Chondrocyte (in vitro differentiated cells): ENCODE results near the gene HLA-C. TPM values are rescaled to one million over a fixed set of nuclear protein-coding genes. Genes with fewer than 3 reads are reported as not detected.
"Not testable (repeated sequence)": the region's sequence is repeated elsewhere in the genome, so short reads cannot be mapped to it uniquely, and the experiment has no call there.

Experiments
- DNase-seq: peaks from one replicate; pipeline ENCODE4 v3.0.0; 2021; ENCODE audit warnings: mixed read lengths, low spot score
- H3K27ac Mint-ChIP-seq: one replicate; pipeline ENCODE4 v1.8.0; 2021; ENCODE audit warnings: mild to moderate bottlenecking, moderate library complexity, mixed read lengths; ENCODE audit not compliant: unreplicated experiment
- H3K27me3 Mint-ChIP-seq: 2 replicates; pipeline ENCODE4 v1.8.0; 2021; ENCODE audit warnings: low read depth, mixed read lengths
- H3K36me3 Mint-ChIP-seq: 2 replicates; pipeline ENCODE4 v1.8.0; 2021; ENCODE audit warnings: low read depth, mixed read lengths
- H3K4me1 Mint-ChIP-seq: 2 replicates; pipeline ENCODE4 v1.8.0; 2021; ENCODE audit warnings: low read depth, mild to moderate bottlenecking, mixed read lengths
- H3K4me3 Mint-ChIP-seq: one replicate; pipeline ENCODE4 v1.8.0; 2021; ENCODE audit warnings: mild to moderate bottlenecking, moderate library complexity, mixed read lengths; ENCODE audit not compliant: unreplicated experiment
- H3K9me3 Mint-ChIP-seq: 2 replicates; pipeline ENCODE4 v1.8.0; 2021; ENCODE audit warnings: low read depth, mixed read lengths
- CTCF ChIP-seq: fragments of 200-600 bp; sonication (generic); IDR thresholded peaks from 2 replicates; pipeline ENCODE4 v1.5.0; 2021; ENCODE audit warnings: antibody characterized with exemption, mild to moderate bottlenecking, moderate library complexity
- total RNA-seq: library from RNA; stranded (reverse); gene quantifications from 3 replicates; pipeline ENCODE4 v1.2.1, GENCODE V29; 2021

Gene HLA-C
- total RNA-seq, 1 donor from 2014 or later = 176 TPM

GRCh38 chr6:31249184-31249583, 22.7 kb downstream of the HLA-C start:
- no peak overlapping the region for H3K4me3 Mint-ChIP-seq
- no peak for TF ChIP-seq CTCF
- H3K27ac Mint-ChIP-seq = no peak overlapping the region
- H3K27me3 Mint-ChIP-seq = peaks cover 42% of the 10 kb centered on the region
- peaks cover 28% of the 10 kb centered on the region for H3K9me3 Mint-ChIP-seq
- peaks cover 7% of the 10 kb centered on the region for H3K36me3 Mint-ChIP-seq
- DNase-seq = no peak
- peaks cover 7% of the 10 kb centered on the region for H3K4me1 Mint-ChIP-seq

GRCh38 chr6:31247813-31248212, 24.1 kb downstream of the HLA-C start:
- H3K4me1 Mint-ChIP-seq = peaks cover 7% of the 10 kb centered on the region
- H3K27ac Mint-ChIP-seq = no peak overlapping the region
- peaks cover 39% of the 10 kb centered on the region for H3K27me3 Mint-ChIP-seq
- H3K9me3 Mint-ChIP-seq = peaks cover 28% of the 10 kb centered on the region
- no peak for DNase-seq
- no peak overlapping the region for H3K4me3 Mint-ChIP-seq
- peaks cover 7% of the 10 kb centered on the region for H3K36me3 Mint-ChIP-seq
- TF ChIP-seq CTCF = no peak

DNA sequence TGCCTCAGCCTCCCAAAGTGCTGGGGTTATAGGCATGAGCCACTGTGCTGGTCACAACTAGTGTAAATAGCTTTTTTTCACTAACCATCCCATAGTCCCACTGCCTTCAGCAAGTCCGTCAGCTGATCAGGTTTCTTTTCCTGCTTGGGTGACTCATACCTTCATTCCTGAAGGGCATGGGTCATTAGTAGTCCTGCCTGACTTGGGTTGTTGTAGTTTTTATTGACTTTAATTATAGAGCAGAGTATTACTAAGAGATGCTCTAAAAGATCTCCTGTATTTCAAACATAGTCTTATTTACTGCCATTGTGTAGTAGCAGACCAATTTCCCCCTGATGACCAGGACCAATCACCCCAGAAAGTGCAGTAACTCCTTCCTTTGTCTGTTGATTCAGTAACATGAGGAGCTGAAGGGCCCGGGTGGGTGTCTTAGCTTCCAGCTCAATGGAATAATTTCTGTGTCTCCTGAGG, 25.8 kb downstream of the HLA-C start:
- no peak overlapping the region for H3K27ac Mint-ChIP-seq
- H3K4me3 Mint-ChIP-seq = no peak overlapping the region
- no peak for DNase-seq
- H3K27me3 Mint-ChIP-seq = peaks cover 29% of the 10 kb centered on the region
- peaks cover 7% of the 10 kb centered on the region for H3K4me1 Mint-ChIP-seq
- no peak for TF ChIP-seq CTCF
- H3K36me3 Mint-ChIP-seq = peaks cover 7% of the 10 kb centered on the region
- H3K9me3 Mint-ChIP-seq = peaks cover 28% of the 10 kb centered on the region

DNA sequence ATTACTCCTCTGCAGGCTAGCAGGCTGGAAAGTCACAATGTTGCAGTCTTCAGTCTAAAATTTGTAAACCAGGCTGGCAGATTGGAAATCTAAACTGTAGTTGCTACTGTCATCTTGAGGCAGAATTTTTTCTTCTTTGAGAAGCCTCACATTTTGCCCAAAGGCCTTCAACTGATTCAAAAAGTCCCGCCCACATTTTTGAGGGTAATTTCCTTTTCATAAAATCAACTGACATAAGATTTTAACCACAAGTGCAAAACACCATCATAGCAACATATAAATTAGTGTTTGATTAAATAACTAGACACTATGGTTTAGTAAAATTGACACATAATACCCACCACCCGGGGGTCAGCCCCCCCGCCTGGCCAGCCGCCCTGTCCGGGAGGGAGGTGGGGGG, 28.4 kb downstream of the HLA-C start:
- Mint-ChIP-seq H3K36me3 (peaks cover 5% of the 10 kb centered on the region), H3K9me3 (peaks cover 20% of the 10 kb centered on the region), H3K27me3 (peaks cover 22% of the 10 kb centered on the region), H3K4me3 (no peak overlapping the region), H3K4me1 (peaks cover 7% of the 10 kb centered on the region), H3K27ac (no peak overlapping the region)
- no peak for DNase-seq
- no peak for TF ChIP-seq CTCF

- no peak for DNase-seq
- H3K27ac Mint-ChIP-seq = no peak overlapping the region
- H3K9me3 Mint-ChIP-seq = no peaks in the 10 kb centered on the region
- no peak overlapping the region for H3K4me3 Mint-ChIP-seq
- no peak for TF ChIP-seq CTCF
- H3K4me1 Mint-ChIP-seq = no peaks in the 10 kb centered on the region
- no peaks in the 10 kb centered on the region for H3K36me3 Mint-ChIP-seq
- H3K27me3 Mint-ChIP-seq = peaks cover 35% of the 10 kb centered on the region
Observed at GRCh38 chr6:31239854-31240253, 32.0 kb downstream of the HLA-C start.

DNA sequence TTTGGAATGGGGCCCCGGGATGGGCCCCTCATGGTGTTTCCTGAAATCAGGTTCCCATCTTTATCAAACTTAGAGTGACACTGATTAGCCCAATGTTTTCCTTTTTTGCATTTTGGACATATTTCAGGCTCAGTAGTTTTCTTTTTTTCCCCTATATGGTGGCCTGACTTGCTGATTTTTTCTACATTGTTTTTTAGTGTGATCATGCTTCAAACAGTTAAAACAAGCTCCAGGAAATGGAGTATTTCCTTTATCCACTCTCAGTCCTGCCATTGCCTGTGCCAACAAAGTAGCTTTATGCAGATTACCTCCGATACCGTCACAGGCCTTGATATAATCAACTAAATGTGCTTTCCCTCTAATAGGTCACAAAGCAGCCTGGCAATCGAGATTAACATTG, 37.8 kb downstream of the HLA-C start:
- H3K27ac Mint-ChIP-seq, H3K4me3 Mint-ChIP-seq, DNase-seq, H3K9me3 Mint-ChIP-seq, H3K4me1 Mint-ChIP-seq, H3K36me3 Mint-ChIP-seq: not testable (repeated sequence)
- H3K27me3 Mint-ChIP-seq = peaks cover 64% of the 10 kb centered on the region
